K562 (cell line): ENCODE results near the gene DXO. TPM values are rescaled to one million over a fixed set of nuclear protein-coding genes. Genes with fewer than 3 reads are reported as not detected.

Experiments
- ATAC-seq: fragments of 200-7000 bp; cut with Tn5 transposase; 3 replicates; pipeline ENCODE4 v1.9.1; 2020; ENCODE audit warnings: moderate library complexity
- BruUV-seq: library from RNA; stranded (reverse); fragments of 400-500 nt; replicated peaks from 2 replicates; lab custom pipeline; 2021; lab: Mats Ljungman, UMichigan
- CTCF ChIA-PET: fragments of 300-600 bp; formaldehyde crosslinking; extraction: SDS; loops from one replicate; lab custom pipeline; 2021; ENCODE audit warnings: low intra/inter-chr PET ratio; lab: Yijun Ruan, JAX
- POLR2A ChIA-PET: fragments of 300-600, 350-650 bp; sonication (Branson Sonifier 250); formaldehyde crosslinking; extraction: SDS; loops from one replicate; lab custom pipeline; 2021; ENCODE audit warnings: antibody characterized with exemption, inconsistent platforms; lab: Yijun Ruan, JAX
- DNase-seq, 4 experiments: peaks; one replicate each; pipeline versions ENCODE4 v3.0.0 to v3.0.0-alpha.2; 2011 to 2018; ENCODE audit warnings: low spot score in 3 of 4, mixed read lengths in 3 of 4; ENCODE audit errors: extremely low read depth in 1 of 4
- FAIRE-seq: peaks from 2 replicates; lab custom pipeline; 2011; peaks lifted over from hg19 to GRCh38; lab: Jason Lieb, UNC
- H2AFZ ChIP-seq: 2 replicates; pipeline ENCODE4 v1.6.0; 2011; ENCODE audit warnings: low read depth, low read length, control low read depth, inconsistent platforms
- H3K27ac ChIP-seq: fragments of 200-600 bp; 3 replicates; pipeline ENCODE4 v1.8.0; 2011; ENCODE audit warnings: low read depth, mild to moderate bottlenecking, control low read depth, inconsistent platforms, low read length, moderate library complexity, mixed read lengths; ENCODE audit errors: extremely low read depth
- H3K27me3 ChIP-seq, 2 experiments: fragments of 300-600 bp in 1 of 2; 2 replicates in 1 of 2; 3 replicates in 1 of 2; pipeline versions ENCODE4 v1.6.0 to v1.8.0; 2011; ENCODE audit warnings: inconsistent platforms in 2 of 2, low read length in 2 of 2, mild to moderate bottlenecking in 1 of 2, mixed read lengths in 1 of 2, moderate library complexity in 1 of 2; ENCODE audit not compliant: control insufficient read depth in 2 of 2, insufficient read depth in 2 of 2
- H3K36me3 ChIP-seq: fragments of 300-600 bp; 3 replicates; pipeline ENCODE4 v1.8.0; 2011; ENCODE audit warnings: mild to moderate bottlenecking, low read length, inconsistent platforms; ENCODE audit not compliant: control insufficient read depth, insufficient read depth
- H3K4me1 ChIP-seq, 2 experiments: fragments of 200-600 bp in 1 of 2; replicated peaks in 1 of 2; 2 replicates in 1 of 2; 3 replicates in 1 of 2; pipeline versions ENCODE4 v1.5.1 to v1.8.0; 2011; ENCODE audit warnings: inconsistent platforms in 2 of 2, low read length in 2 of 2, mild to moderate bottlenecking in 1 of 2, mixed read lengths in 1 of 2, moderate library complexity in 1 of 2; ENCODE audit not compliant: control insufficient read depth in 2 of 2, insufficient read depth in 2 of 2
- H3K4me2 ChIP-seq: 2 replicates; pipeline ENCODE4 v1.6.1; 2011; ENCODE audit warnings: low read length, control low read depth, inconsistent platforms, mixed read lengths; ENCODE audit not compliant: insufficient read depth
- H3K4me3 ChIP-seq: fragments of 200-600 bp; sonication (generic), shearing (Covaris generic); 2 replicates; pipeline ENCODE4 v1.5.1; 2016; ENCODE audit warnings: control low read depth, inconsistent platforms
- H3K79me2 ChIP-seq: fragments of 200-600 bp; 3 replicates; pipeline ENCODE4 v1.8.0; 2011; ENCODE audit warnings: low read length, inconsistent platforms; ENCODE audit not compliant: control insufficient read depth, insufficient read depth
- H3K9ac ChIP-seq, 2 experiments: 2 replicates each; pipeline versions ENCODE4 v1.6.0 to v1.6.1; 2011; ENCODE audit warnings: low read depth in 2 of 2, low read length in 2 of 2, control low read depth in 1 of 2, inconsistent platforms in 1 of 2, mild to moderate bottlenecking in 1 of 2, mixed read lengths in 1 of 2; ENCODE audit not compliant: insufficient read depth in 1 of 2
- H3K9me1 ChIP-seq: one replicate; pipeline ENCODE4 v1.6.0; 2011; ENCODE audit warnings: inconsistent platforms, mild to moderate bottlenecking, low read length, moderate library complexity; ENCODE audit not compliant: control insufficient read depth, insufficient read depth
- H3K9me3 ChIP-seq: replicated peaks from 2 replicates; pipeline ENCODE4 v1.5.1; 2011; ENCODE audit warnings: low read depth, low read length, inconsistent platforms; ENCODE audit not compliant: control insufficient read depth, insufficient read depth
- H4K20me1 ChIP-seq: replicated peaks from 2 replicates; pipeline ENCODE4 v1.6.1; 2011; ENCODE audit warnings: low read length, inconsistent platforms, mixed read lengths; ENCODE audit not compliant: control insufficient read depth, insufficient read depth
- TBP ChIP-seq: optimal IDR thresholded peaks from 2 replicates; pipeline ENCODE3; 2011; ENCODE audit warnings: low read depth, low read length, improper control_type of control experiment
- WGBS: fragments of 100-300 bp; shearing (Covaris generic); methylation state at CpG from one replicate; pipeline ENCODE4 v1.1.6; 2016; ENCODE audit warnings: low coverage, mixed read lengths; ENCODE audit not compliant: insufficient coverage; ENCODE audit errors: missing lambda C conversion rate; 5-methylcytosine and 5-hydroxymethylcytosine counted together
- in situ Hi-C: fragments of 300-500 bp; cut with MboI; formaldehyde crosslinking; loops from 4 replicates; pipeline ENCODE4 v1.15.0; 2018; ENCODE audit warnings: inconsistent platforms, mixed read lengths
- intact Hi-C: fragments of 100-400 bp; cut with micrococcal nuclease; formaldehyde crosslinking; loops from 2 replicates; pipeline ENCODE4 v1.14.2; 2022
- polyA plus RNA-seq, 8 experiments: library from polyadenylated mRNA; depleted of rRNA in 4 of 8; stranded (reverse) in 5 of 8; unstranded in 3 of 8; fragments of >200 nt; fragmentation: Nextera tagmentation in 2 of 8; fragmentation: Illumina TruSeq in 1 of 8; extraction: Ambion mirVana in 2 of 8; extraction: Trizol in 1 of 8; gene quantifications; 2 replicates each; pipeline versions ENCODE4 v1.2.1 to v1.2.3, GENCODE V29; 2011 to 2014; ENCODE audit warnings: inconsistent platforms in 1 of 8, missing spikeins in 1 of 8
- total RNA-seq, 7 experiments: library from RNA; depleted of rRNA in 6 of 7; stranded (reverse); fragments of >200 nt in 6 of 7; fragmentation: Illumina TruSeq in 2 of 7; extraction: Trizol in 2 of 7; gene quantifications; 2 replicates each; pipeline versions ENCODE4 v1.2.1 to v1.2.3, GENCODE V29; 2011 to 2021; ENCODE audit warnings: low replicate concordance in 1 of 7
- TF ChIP-seq, protein P1 (sequence below): fragments of 250-450 bp; sonication (Bioruptor Pico); IDR thresholded peaks from 2 replicates; pipeline ENCODE4 v1.5.0; 2021

The DXO gene
- total and polyA plus RNA-seq, 9 of the 15 experiments (the other 6 are each of a cell fraction or from before 2014, with no cell fraction given): 6.4 to 35.1 (median 19.4) TPM

DNA sequence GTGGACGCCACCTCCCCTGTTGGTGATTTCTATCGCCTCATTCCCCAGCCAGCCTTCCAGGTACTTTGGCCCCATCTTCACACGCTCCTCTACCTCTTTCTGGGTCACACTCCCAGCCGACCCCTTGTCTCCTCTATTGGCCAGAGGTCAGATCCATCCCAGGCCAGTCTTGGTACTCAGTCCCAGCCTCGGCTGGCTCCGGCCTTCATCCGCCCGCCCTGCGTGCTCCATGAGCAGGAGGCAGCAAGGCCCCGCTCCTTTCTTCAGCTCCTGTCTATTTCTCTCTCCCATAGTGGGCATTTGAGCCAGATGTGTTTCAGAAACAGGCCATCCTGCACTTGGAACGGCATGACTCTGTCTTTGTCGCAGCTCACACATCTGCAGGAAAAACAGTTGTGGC, 10.3 kb downstream of the DXO start:
- Histone ChIP-seq H2AFZ (no peak overlapping the region), H3K4me1 (peaks cover 0 to 17% of the 10 kb centered on the region in 2 experiments; a peak in 4 of 5 replicates), H3K4me3 (no peak overlapping the region), H3K4me2 (no peak overlapping the region), H4K20me1 (no peaks in the 10 kb centered on the region), H3K9me1 (no peaks in the 10 kb centered on the region), H3K9me3 (no peaks in the 10 kb centered on the region), H3K27me3 (no peaks in the 10 kb centered on the region), H3K79me2 (peaks cover 39% of the 10 kb centered on the region)
- no TSS peak for BruUV-seq
- 93% methylated on average over 12 of the region's 12 CpGs for WGBS
- no peak for ATAC-seq
- intact Hi-C loops: no loop called here
- ChIA-PET CTCF (interaction anchor here (0.5 kb wide), 1 partner anchor 252 kb away, joined by 3 read pairs; no protein-coding TSS in a partner anchor), POLR2A (interaction anchor here (1.2 to 1.6 kb wide), 3 partner anchors 9 to 13 kb away, joined by 3 to 10 read pairs (median 4); partner anchors contain the start of gene DXO)
- no peak for FAIRE-seq
- no peak for DNase-seq
- no peak for TF ChIP-seq TBP
- TF ChIP-seq, protein P1, sequence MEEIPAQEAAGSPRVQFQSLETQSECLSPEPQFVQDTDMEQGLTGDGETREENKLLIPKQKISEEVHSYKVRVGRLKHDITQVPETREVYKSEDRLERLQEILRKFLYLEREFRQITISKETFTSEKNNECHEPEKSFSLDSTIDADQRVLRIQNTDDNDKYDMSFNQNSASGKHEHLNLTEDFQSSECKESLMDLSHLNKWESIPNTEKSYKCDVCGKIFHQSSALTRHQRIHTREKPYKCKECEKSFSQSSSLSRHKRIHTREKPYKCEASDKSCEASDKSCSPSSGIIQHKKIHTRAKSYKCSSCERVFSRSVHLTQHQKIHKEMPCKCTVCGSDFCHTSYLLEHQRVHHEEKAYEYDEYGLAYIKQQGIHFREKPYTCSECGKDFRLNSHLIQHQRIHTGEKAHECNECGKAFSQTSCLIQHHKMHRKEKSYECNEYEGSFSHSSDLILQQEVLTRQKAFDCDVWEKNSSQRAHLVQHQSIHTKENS (CRISPR knock-in tag): no peak
- TF ChIP-seq, all 486 proteins: peak for 0
- H3K9ac ChIP-seq: peak overlapping the region in 1 of 2 experiments; percentile 32; a peak in 2 of 4 replicates
- no peak overlapping the region for H3K27ac ChIP-seq
- in situ Hi-C loops: no loop called here
- peaks cover 78% of the 10 kb centered on the region for H3K36me3 ChIP-seq
